ENCODE measurements around the gene ADM.

The ADM gene

GRCh38 chr11:10268746-10269488, 36.0 kb upstream of the ADM start:
- no peak overlapping the region for H3K9ac ChIP-seq (ENCODE audit: insufficient read length)
- no peak overlapping the region for H3K27ac ChIP-seq
- TF ChIP-seq EZH2 (IDR thresholded peaks at IDR 0.05) (no peak), FOXP2 (optimal IDR thresholded peaks at IDR 0.05; ENCODE audit: control extremely low read depth, extremely low read length, insufficient read depth) (no peak), POLR2AphosphoS5 (IDR thresholded peaks at IDR 0.05; ENCODE audit: borderline replicate concordance, low read depth, low read length) (no peak)
- no peak for DNase-seq (ENCODE audit: low read depth, low spot score)
- H3K4me3 ChIP-seq: no peak overlapping the region
- H3K9me3 ChIP-seq (ENCODE audit: low read depth, low read length): no peaks in the 10 kb centered on the region
- no peaks in the 10 kb centered on the region for H3K36me3 ChIP-seq (ENCODE audit: insufficient read depth, low read length)

GRCh38 chr11:10272132-10272531, 32.7 kb upstream of the ADM start:
- DNase-seq (ENCODE audit: low read depth, low spot score): no peak
- Histone ChIP-seq H3K9ac (ENCODE audit: insufficient read length) (no peak overlapping the region), H3K9me3 (ENCODE audit: low read depth, low read length) (no peaks in the 10 kb centered on the region), H3K27ac (no peak overlapping the region), H3K36me3 (ENCODE audit: insufficient read depth, low read length) (no peaks in the 10 kb centered on the region), H3K4me3 (no peak overlapping the region)
- TF ChIP-seq FOXP2 (optimal IDR thresholded peaks at IDR 0.05; ENCODE audit: control extremely low read depth, extremely low read length, insufficient read depth): no peak
- no peak for TF ChIP-seq POLR2AphosphoS5 (IDR thresholded peaks at IDR 0.05; ENCODE audit: borderline replicate concordance, low read depth, low read length)
- no peak for TF ChIP-seq EZH2 (IDR thresholded peaks at IDR 0.05)

- no peak for TF ChIP-seq POLR2AphosphoS5 (IDR thresholded peaks at IDR 0.05; ENCODE audit: borderline replicate concordance, low read depth, low read length)
- no peak for TF ChIP-seq FOXP2 (optimal IDR thresholded peaks at IDR 0.05; ENCODE audit: control extremely low read depth, extremely low read length, insufficient read depth)
- no peak for TF ChIP-seq EZH2 (IDR thresholded peaks at IDR 0.05)
Measured at GRCh38 chr11:10273738-10274137, 31.1 kb upstream of the ADM start.

GRCh38 chr11:10274726-10275125, 30.1 kb upstream of the ADM start:
- H3K27ac ChIP-seq: peak overlapping the region; percentile 83
- H3K9me3 ChIP-seq (ENCODE audit: low read depth, low read length): no peaks in the 10 kb centered on the region
- TF ChIP-seq POLR2AphosphoS5 (IDR thresholded peaks at IDR 0.05; ENCODE audit: borderline replicate concordance, low read depth, low read length) (no peak), EZH2 (IDR thresholded peaks at IDR 0.05) (no peak), FOXP2 (optimal IDR thresholded peaks at IDR 0.05; ENCODE audit: control extremely low read depth, extremely low read length, insufficient read depth) (no peak)
- no peaks in the 10 kb centered on the region for H3K36me3 ChIP-seq (ENCODE audit: insufficient read depth, low read length)
- no peak for DNase-seq (ENCODE audit: low read depth, low spot score)
- H3K9ac ChIP-seq (ENCODE audit: insufficient read length): peak overlapping the region; percentile 46
- H3K4me3 ChIP-seq: peak overlapping the region; percentile 66

More at GRCh38 chr11:10273738-10274137, 31.1 kb upstream of the ADM start:
- Histone ChIP-seq H3K9me3 (ENCODE audit: low read depth, low read length) (no peaks in the 10 kb centered on the region), H3K4me3 (no peak overlapping the region), H3K27ac (peak overlapping the region; percentile 65; the same call in 1 of the 2 replicates), H3K36me3 (ENCODE audit: insufficient read depth, low read length) (no peaks in the 10 kb centered on the region), H3K9ac (ENCODE audit: insufficient read length) (no peak overlapping the region)
- DNase-seq (ENCODE audit: low read depth, low spot score): no peak

GRCh38 chr11:10275714-10276113, 29.2 kb upstream of the ADM start:
- TF ChIP-seq POLR2AphosphoS5 (IDR thresholded peaks at IDR 0.05; ENCODE audit: borderline replicate concordance, low read depth, low read length): no peak
- TF ChIP-seq FOXP2 (optimal IDR thresholded peaks at IDR 0.05; ENCODE audit: control extremely low read depth, extremely low read length, insufficient read depth): no peak
- DNase-seq (ENCODE audit: low read depth, low spot score): no peak
- no peaks in the 10 kb centered on the region for H3K36me3 ChIP-seq (ENCODE audit: insufficient read depth, low read length)
- peak overlapping the region; percentile 83 for H3K27ac ChIP-seq
- no peaks in the 10 kb centered on the region for H3K9me3 ChIP-seq (ENCODE audit: low read depth, low read length)
- H3K4me3 ChIP-seq: no peak overlapping the region
- no peak overlapping the region for H3K9ac ChIP-seq (ENCODE audit: insufficient read length)

GRCh38 chr11:10282117-10282516, 22.8 kb upstream of the ADM start:
- no peak overlapping the region for H3K4me3 ChIP-seq
- no peaks in the 10 kb centered on the region for H3K36me3 ChIP-seq (ENCODE audit: insufficient read depth, low read length)
- no peak for DNase-seq (ENCODE audit: low read depth, low spot score)
- TF ChIP-seq POLR2AphosphoS5 (IDR thresholded peaks at IDR 0.05; ENCODE audit: borderline replicate concordance, low read depth, low read length): no peak
- TF ChIP-seq EZH2 (IDR thresholded peaks at IDR 0.05): no peak
- TF ChIP-seq FOXP2 (optimal IDR thresholded peaks at IDR 0.05; ENCODE audit: control extremely low read depth, extremely low read length, insufficient read depth): no peak
- H3K9me3 ChIP-seq (ENCODE audit: low read depth, low read length): no peaks in the 10 kb centered on the region
- H3K27ac ChIP-seq: no peak overlapping the region
- H3K9ac ChIP-seq (ENCODE audit: insufficient read length): no peak overlapping the region

GRCh38 chr11:10283991-10284390, 20.9 kb upstream of the ADM start:
- TF ChIP-seq FOXP2 (optimal IDR thresholded peaks at IDR 0.05; ENCODE audit: control extremely low read depth, extremely low read length, insufficient read depth) (no peak), POLR2AphosphoS5 (IDR thresholded peaks at IDR 0.05; ENCODE audit: borderline replicate concordance, low read depth, low read length) (no peak), EZH2 (IDR thresholded peaks at IDR 0.05) (no peak)
- no peak overlapping the region for H3K27ac ChIP-seq
- no peaks in the 10 kb centered on the region for H3K9me3 ChIP-seq (ENCODE audit: low read depth, low read length)
- no peak overlapping the region for H3K9ac ChIP-seq (ENCODE audit: insufficient read length)
- no peak overlapping the region for H3K4me3 ChIP-seq
- H3K36me3 ChIP-seq (ENCODE audit: insufficient read depth, low read length): no peaks in the 10 kb centered on the region
- no peak for DNase-seq (ENCODE audit: low read depth, low spot score)

GRCh38 chr11:10285148-10285802, 19.6 kb upstream of the ADM start:
- Histone ChIP-seq H3K9me3 (ENCODE audit: low read depth, low read length) (no peaks in the 10 kb centered on the region), H3K27ac (peak overlapping the region; percentile 88), H3K36me3 (ENCODE audit: insufficient read depth, low read length) (no peaks in the 10 kb centered on the region), H3K9ac (ENCODE audit: insufficient read length) (no peak overlapping the region), H3K4me3 (peak overlapping the region; percentile 62)
- peak; percentile 61 for DNase-seq (ENCODE audit: low read depth, low spot score)
- TF ChIP-seq EZH2 (IDR thresholded peaks at IDR 0.05) (no peak), POLR2AphosphoS5 (IDR thresholded peaks at IDR 0.05; ENCODE audit: borderline replicate concordance, low read depth, low read length) (no peak), FOXP2 (optimal IDR thresholded peaks at IDR 0.05; ENCODE audit: control extremely low read depth, extremely low read length, insufficient read depth) (no peak)
